ENCODE measurements around the gene MAP1B.

MAP1B gene

GRCh38 chr5:72077390-72077789, 29.9 kb upstream of the MAP1B start:
- H3K4me2 ChIP-seq (ENCODE audit: low read depth, low read length), result no peak overlapping the region
- H3K4me1 ChIP-seq (ENCODE audit: low read length), result no peaks in the 10 kb centered on the region
- no peak for DNase-seq
- H3K9me2 ChIP-seq (replicated peaks; ENCODE audit: insufficient read depth, low read length), result no peaks in the 10 kb centered on the region
- no peaks in the 10 kb centered on the region for H3K36me3 ChIP-seq (replicated peaks; ENCODE audit: insufficient read depth, low read length)
- TF ChIP-seq CTCF (IDR thresholded peaks at IDR 0.05; ENCODE audit: low read length) (no peak), EZH2 (optimal IDR thresholded peaks at IDR 0.05; ENCODE audit: low read depth, low read length) (no peak), EZH2phosphoT487 (IDR thresholded peaks at IDR 0.05; ENCODE audit: low read length) (no peak)
- no peaks in the 10 kb centered on the region for H3K9me3 ChIP-seq (replicated peaks; ENCODE audit: insufficient read depth, low read length)
- H2AFZ ChIP-seq (ENCODE audit: low read length), result no peak overlapping the region
- no peak overlapping the region for H3K9ac ChIP-seq (ENCODE audit: low read length)
- H3K27me3 ChIP-seq (replicated peaks; ENCODE audit: insufficient read depth, low read length), result no peaks in the 10 kb centered on the region
- H3F3A ChIP-seq (ENCODE audit: insufficient read depth, low read length), result no peaks in the 10 kb centered on the region
- H3K79me2 ChIP-seq (ENCODE audit: low read length), result no peaks in the 10 kb centered on the region
- no peak overlapping the region for H3K27ac ChIP-seq (ENCODE audit: low read length)
- no peaks in the 10 kb centered on the region for H4K20me1 ChIP-seq (ENCODE audit: insufficient read depth, low read length)
- H3K4me3 ChIP-seq (ENCODE audit: low read length), result no peak overlapping the region

- Histone ChIP-seq H3K9ac (ENCODE audit: low read length) (no peak overlapping the region), H3K27ac (ENCODE audit: low read length) (no peak overlapping the region), H3K27me3 (replicated peaks; ENCODE audit: insufficient read depth, low read length) (no peaks in the 10 kb centered on the region), H3K36me3 (replicated peaks; ENCODE audit: insufficient read depth, low read length) (no peaks in the 10 kb centered on the region), H3F3A (ENCODE audit: insufficient read depth, low read length) (no peaks in the 10 kb centered on the region), H2AFZ (ENCODE audit: low read length) (no peak overlapping the region), H4K20me1 (ENCODE audit: insufficient read depth, low read length) (no peaks in the 10 kb centered on the region), H3K4me3 (ENCODE audit: low read length) (no peak overlapping the region), H3K9me3 (replicated peaks; ENCODE audit: insufficient read depth, low read length) (no peaks in the 10 kb centered on the region), H3K79me2 (ENCODE audit: low read length) (no peaks in the 10 kb centered on the region), H3K4me2 (ENCODE audit: low read depth, low read length) (no peak overlapping the region), H3K9me2 (replicated peaks; ENCODE audit: insufficient read depth, low read length) (no peaks in the 10 kb centered on the region), H3K4me1 (ENCODE audit: low read length) (no peaks in the 10 kb centered on the region)
- no peak for DNase-seq
- TF ChIP-seq CTCF (IDR thresholded peaks at IDR 0.05; ENCODE audit: low read length) (no peak), EZH2 (optimal IDR thresholded peaks at IDR 0.05; ENCODE audit: low read depth, low read length) (no peak), EZH2phosphoT487 (IDR thresholded peaks at IDR 0.05; ENCODE audit: low read length) (no peak)
Measured at GRCh38 chr5:72079288-72079687, 28.0 kb upstream of the MAP1B start.

GRCh38 chr5:72082048-72082447, 25.2 kb upstream of the MAP1B start:
- Histone ChIP-seq H3K4me2 (ENCODE audit: low read depth, low read length) (no peak overlapping the region), H3K4me1 (ENCODE audit: low read length) (no peaks in the 10 kb centered on the region), H3K9me2 (replicated peaks; ENCODE audit: insufficient read depth, low read length) (no peaks in the 10 kb centered on the region), H3K27ac (ENCODE audit: low read length) (no peak overlapping the region), H3K4me3 (ENCODE audit: low read length) (no peak overlapping the region), H3K9me3 (replicated peaks; ENCODE audit: insufficient read depth, low read length) (no peaks in the 10 kb centered on the region), H4K20me1 (ENCODE audit: insufficient read depth, low read length) (no peaks in the 10 kb centered on the region), H2AFZ (ENCODE audit: low read length) (no peak overlapping the region), H3K27me3 (replicated peaks; ENCODE audit: insufficient read depth, low read length) (no peaks in the 10 kb centered on the region), H3F3A (ENCODE audit: insufficient read depth, low read length) (no peaks in the 10 kb centered on the region), H3K9ac (ENCODE audit: low read length) (no peak overlapping the region), H3K36me3 (replicated peaks; ENCODE audit: insufficient read depth, low read length) (no peaks in the 10 kb centered on the region), H3K79me2 (ENCODE audit: low read length) (no peaks in the 10 kb centered on the region)
- DNase-seq, result no peak
- TF ChIP-seq EZH2phosphoT487 (IDR thresholded peaks at IDR 0.05; ENCODE audit: low read length), result no peak
- no peak for TF ChIP-seq CTCF (IDR thresholded peaks at IDR 0.05; ENCODE audit: low read length)
- no peak for TF ChIP-seq EZH2 (optimal IDR thresholded peaks at IDR 0.05; ENCODE audit: low read depth, low read length)

Measured in MM.1S (cell line).